HUES48 (cell line): ENCODE results near the gene KIF26B.
"Not testable (repeated sequence)": the region's sequence is repeated elsewhere in the genome, so short reads cannot be mapped to it uniquely, and the experiment has no call there.

Experiments
- H3K27ac ChIP-seq: one replicate; pipeline ENCODE4 v1.7.0; 2013; ENCODE audit warnings: low read depth, low read length, inconsistent platforms
- H3K27me3 ChIP-seq: 2 replicates; pipeline ENCODE4 v1.6.1; 2013; ENCODE audit warnings: mild to moderate bottlenecking, low read length; ENCODE audit not compliant: control insufficient read depth, insufficient read depth
- H3K36me3 ChIP-seq: 2 replicates; pipeline ENCODE4 v1.6.1; 2013; ENCODE audit warnings: low read length; ENCODE audit not compliant: control insufficient read depth, insufficient read depth
- H3K4me1 ChIP-seq: 2 replicates; pipeline ENCODE4 v1.6.1; 2013; ENCODE audit warnings: mild to moderate bottlenecking, low read length; ENCODE audit not compliant: control insufficient read depth, insufficient read depth
- H3K4me3 ChIP-seq: 2 replicates; pipeline ENCODE4 v1.5.1; 2013; ENCODE audit warnings: mild to moderate bottlenecking, low read depth, low read length
- H3K9ac ChIP-seq: 2 replicates; pipeline ENCODE4 v1.6.1; 2013; ENCODE audit warnings: mild to moderate bottlenecking, low read depth, low read length, moderate library complexity
- H3K9me3 ChIP-seq: 2 replicates; pipeline ENCODE4 v1.6.1; 2013; ENCODE audit warnings: low read length; ENCODE audit not compliant: control insufficient read depth, insufficient read depth

KIF26B gene

DNA sequence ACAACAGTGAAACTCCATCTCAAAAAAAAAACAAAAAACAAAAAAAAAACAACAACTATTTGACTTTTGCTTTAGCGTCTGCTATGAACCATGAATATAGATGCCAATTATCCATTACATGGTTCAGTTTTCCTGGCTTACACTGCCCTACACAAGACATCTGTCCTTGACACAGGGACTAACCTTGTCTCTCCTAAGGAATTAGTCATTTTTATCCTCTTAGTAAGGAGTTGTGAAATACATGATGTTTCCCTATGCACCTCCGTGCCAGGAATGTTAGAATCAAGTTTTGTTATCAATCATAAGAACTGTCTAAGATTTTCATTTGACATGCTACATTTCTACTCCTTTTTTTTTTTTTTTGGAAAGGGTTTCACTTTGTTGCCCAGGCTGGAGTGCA lies 241.8 kb downstream of the KIF26B start:
- Histone ChIP-seq H3K9ac (no peak overlapping the region), H3K36me3 (no peaks in the 10 kb centered on the region), H3K4me1 (no peaks in the 10 kb centered on the region), H3K27me3 (no peaks in the 10 kb centered on the region), H3K9me3 (no peaks in the 10 kb centered on the region), H3K4me3 (no peak overlapping the region), H3K27ac (no peak overlapping the region)

- Histone ChIP-seq H3K9me3 (no peaks in the 10 kb centered on the region), H3K27me3 (no peaks in the 10 kb centered on the region), H3K4me1 (0 out of 2 replicates have a peak, but pooled peaks cover 2% of the 10 kb centered on the region), H3K36me3 (no peaks in the 10 kb centered on the region), H3K4me3 (no peak overlapping the region), H3K27ac (peak overlapping the region; percentile 76), H3K9ac (no peak overlapping the region)
These were observed 243.0 kb downstream of the KIF26B start for GRCh38 chr1:245397771-245398170.

DNA sequence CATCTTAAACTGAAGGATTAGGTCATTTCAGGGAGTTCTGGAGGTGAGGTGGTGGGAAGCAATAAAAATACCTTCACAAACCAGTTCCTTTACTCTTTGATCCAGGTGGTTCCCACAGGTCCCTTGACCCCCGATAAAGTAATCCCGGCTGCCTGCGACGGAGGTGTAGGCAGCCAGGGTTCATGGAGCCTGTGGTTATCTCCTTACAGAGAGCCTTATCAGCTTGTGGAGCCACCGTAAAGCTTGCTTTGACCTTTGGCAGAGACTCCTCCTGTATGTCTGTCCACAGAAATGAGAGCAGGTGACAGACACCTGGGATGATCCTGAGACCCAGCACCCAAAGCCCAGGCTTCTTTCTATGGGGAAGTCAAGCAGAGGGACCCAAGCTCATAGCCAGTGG lies 243.4 kb downstream of the KIF26B start:
- Histone ChIP-seq H3K27ac (peak overlapping the region; percentile 76), H3K9ac (no peak overlapping the region), H3K9me3 (no peaks in the 10 kb centered on the region), H3K36me3 (no peaks in the 10 kb centered on the region), H3K27me3 (no peaks in the 10 kb centered on the region), H3K4me3 (no peak overlapping the region), H3K4me1 (0 out of 2 replicates have a peak, but pooled peaks cover 2% of the 10 kb centered on the region)

DNA sequence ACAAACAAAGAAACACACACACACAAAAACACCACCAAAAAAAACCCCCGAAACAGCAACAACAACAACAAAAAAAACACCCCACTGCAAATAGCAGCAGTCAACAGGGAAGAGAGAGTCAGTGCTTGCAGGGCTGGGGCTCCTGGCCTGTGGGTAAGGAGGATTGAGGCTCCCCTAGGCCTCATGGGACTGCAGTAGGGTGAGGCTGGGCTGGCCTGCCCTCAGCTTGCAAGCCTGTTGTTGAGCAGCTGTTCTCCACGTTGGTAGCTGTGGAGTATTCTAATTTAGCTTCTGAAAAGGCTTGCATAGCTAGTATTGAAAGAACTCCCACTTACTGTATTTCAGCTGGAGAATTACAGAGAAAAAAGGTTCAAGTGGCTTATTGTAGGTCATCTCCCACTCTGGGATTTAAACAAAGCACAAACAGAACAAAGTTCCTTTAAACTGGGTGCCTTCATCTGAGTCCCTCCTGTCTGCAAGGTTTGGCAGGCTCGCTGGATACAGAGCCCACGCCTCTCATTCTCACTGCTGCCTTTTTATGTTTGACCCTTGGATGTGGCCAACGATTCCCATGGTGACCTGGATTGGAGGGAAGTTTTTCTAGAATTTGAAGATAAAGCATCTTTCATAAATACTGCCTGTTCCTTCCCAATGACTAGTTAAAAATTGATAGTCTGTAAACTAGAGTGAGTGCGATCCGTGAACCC lies 247.2 kb downstream of the KIF26B start:
- Histone ChIP-seq H3K9me3 (no peaks in the 10 kb centered on the region), H3K27me3 (no peaks in the 10 kb centered on the region), H3K4me1 (peaks cover 8% of the 10 kb centered on the region; the same call in 1 of the 2 replicates), H3K4me3 (no peak overlapping the region), H3K36me3 (no peaks in the 10 kb centered on the region), H3K27ac (no peak overlapping the region), H3K9ac (no peak overlapping the region)

- H3K4me3 ChIP-seq, H3K27ac ChIP-seq, H3K9ac ChIP-seq, H3K27me3 ChIP-seq, H3K36me3 ChIP-seq, H3K9me3 ChIP-seq, H3K4me1 ChIP-seq: not testable (repeated sequence)
These were observed 248.2 kb downstream of the KIF26B start for GRCh38 chr1:245402998-245403397.

DNA sequence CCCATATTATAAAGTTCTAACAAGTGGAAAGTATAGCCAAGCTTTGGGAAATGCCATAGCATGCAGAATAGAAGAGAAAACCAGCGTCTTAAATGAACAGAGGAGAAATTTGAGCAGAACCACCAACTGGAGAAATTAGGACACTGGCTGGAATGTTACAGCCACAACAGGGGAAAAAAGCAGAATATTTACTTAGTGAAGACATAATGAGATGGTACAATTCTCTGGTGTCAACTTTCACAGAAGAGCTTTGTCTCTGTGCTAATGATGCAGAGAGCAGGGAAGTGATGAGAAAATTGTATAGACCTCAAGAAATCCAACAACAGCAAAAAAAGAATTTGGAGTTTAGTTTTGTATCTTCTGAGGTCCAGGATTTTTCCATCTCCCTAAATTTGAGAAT lies 249.7 kb downstream of the KIF26B start:
- Histone ChIP-seq H3K9me3 (no peaks in the 10 kb centered on the region), H3K4me1 (peaks cover 8% of the 10 kb centered on the region; the same call in 1 of the 2 replicates), H3K4me3 (no peak overlapping the region), H3K27me3 (no peaks in the 10 kb centered on the region), H3K36me3 (no peaks in the 10 kb centered on the region), H3K27ac (no peak overlapping the region), H3K9ac (no peak overlapping the region)

DNA sequence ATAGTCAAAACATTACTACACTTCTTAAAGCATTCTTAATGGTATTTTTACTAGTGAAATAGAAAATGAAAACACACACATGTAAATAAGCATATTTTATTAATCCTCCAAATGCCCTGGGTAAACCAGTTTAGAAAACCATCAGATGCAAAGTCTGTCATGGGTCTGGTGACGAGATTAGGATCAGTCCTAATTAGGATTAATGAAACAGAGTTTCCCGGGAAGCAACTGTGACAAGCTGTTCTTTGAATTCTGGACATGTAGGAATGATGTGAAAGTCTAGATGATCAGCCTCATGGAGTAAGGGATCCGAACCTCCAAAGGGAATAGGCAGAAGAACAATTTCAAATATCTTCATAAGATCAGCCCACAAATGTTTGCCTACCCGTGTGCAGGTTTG lies 250.2 kb downstream of the KIF26B start:
- no peaks in the 10 kb centered on the region for H3K36me3 ChIP-seq
- H3K9me3 ChIP-seq: no peaks in the 10 kb centered on the region
- H3K27me3 ChIP-seq: no peaks in the 10 kb centered on the region
- H3K4me1 ChIP-seq: peaks cover 8% of the 10 kb centered on the region; the same call in 1 of the 2 replicates
- H3K9ac ChIP-seq: no peak overlapping the region
- no peak overlapping the region for H3K27ac ChIP-seq
- no peak overlapping the region for H3K4me3 ChIP-seq

DNA sequence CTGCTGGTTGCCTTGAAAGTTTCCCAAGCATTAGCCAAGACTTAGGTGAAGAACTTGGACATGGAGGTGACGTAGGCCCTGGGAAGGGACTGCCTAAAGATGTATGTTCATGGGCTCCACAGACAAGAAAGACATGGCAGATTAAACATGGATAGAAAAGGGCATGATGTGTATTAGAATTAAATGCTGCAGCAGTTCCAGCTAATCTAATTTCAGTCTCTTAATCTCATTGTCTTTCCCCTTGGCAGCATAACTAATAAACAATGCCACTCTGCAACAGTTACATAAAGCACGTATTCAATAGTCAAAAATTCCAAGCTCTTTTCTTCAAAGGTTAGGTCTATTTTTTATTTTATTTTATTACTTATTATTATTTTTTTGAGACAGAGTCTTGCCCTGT lies 251.6 kb downstream of the KIF26B start:
- Histone ChIP-seq H3K4me3 (no peak overlapping the region), H3K4me1 (peaks cover 8% of the 10 kb centered on the region; the same call in 1 of the 2 replicates), H3K9me3 (no peaks in the 10 kb centered on the region), H3K27me3 (no peaks in the 10 kb centered on the region), H3K9ac (no peak overlapping the region), H3K36me3 (no peaks in the 10 kb centered on the region), H3K27ac (no peak overlapping the region)

DNA sequence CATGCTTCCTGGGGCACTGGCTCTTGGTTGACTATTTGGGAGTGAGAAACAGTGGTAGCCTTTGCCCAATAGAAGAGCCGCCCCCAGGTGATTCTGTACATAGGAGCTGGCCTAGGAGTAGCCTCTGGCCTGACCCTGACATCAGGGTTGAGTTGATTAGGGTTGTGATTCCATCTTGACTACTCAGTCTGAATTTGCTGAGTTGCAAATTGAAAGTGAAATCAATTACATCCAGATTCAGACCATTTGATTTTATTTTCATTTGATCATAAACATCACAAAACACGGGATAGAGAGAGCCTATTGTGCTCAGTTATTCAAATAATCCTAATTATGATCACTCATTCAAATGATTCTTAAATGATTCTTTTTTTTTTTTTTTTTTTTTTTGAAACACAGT lies 253.2 kb downstream of the KIF26B start:
- Histone ChIP-seq H3K27me3 (no peaks in the 10 kb centered on the region), H3K27ac (no peak overlapping the region)

DNA sequence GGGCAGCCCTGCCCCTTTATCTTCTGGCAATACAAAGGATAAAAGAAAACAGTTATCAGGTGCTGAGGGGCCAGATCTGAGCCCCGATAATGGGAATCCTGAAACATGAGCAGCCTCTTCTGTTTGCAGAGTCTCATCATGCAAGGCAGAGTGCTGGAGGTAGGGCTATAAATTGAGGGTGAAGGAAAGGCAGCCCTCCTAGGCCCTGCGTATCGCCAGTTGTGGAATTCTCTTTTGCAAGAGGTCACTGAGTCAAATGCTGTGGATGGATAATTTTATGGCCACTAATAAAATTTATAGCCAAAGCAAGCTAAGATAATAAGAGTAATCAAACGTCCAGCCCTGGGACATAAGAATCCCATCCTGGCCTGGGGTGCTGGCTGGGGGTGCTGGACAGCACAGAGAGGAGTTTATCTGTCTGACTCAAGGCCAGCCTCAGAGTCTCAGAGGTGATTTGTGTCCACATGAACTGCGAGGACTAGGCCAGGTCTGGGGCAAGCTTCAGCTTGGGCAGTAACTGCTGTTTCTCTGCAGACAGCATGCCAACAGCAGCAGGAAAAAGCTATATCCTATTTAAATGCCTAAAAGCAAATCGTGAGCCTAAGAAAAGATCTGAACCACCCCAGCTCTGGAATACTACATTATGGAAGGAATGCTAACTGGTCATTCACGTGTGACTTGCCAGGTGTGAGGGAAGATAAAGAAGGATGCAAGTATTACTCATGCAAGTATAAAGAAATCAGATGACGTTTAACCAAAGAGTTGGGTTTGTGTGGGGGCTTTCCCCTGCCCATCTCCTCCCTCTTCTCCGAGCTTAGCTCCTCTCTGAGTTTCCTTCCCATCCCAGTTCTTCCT lies 254.8 kb downstream of the KIF26B start:
- Histone ChIP-seq H3K9ac (no peak overlapping the region), H3K27me3 (no peaks in the 10 kb centered on the region)

More for the DNA sequence above, 253.2 kb downstream of the KIF26B start:
- H3K9ac ChIP-seq: no peak overlapping the region
- H3K9me3 ChIP-seq: no peaks in the 10 kb centered on the region
- H3K36me3 ChIP-seq: no peaks in the 10 kb centered on the region
- H3K4me3 ChIP-seq: no peak overlapping the region
- peaks cover 6% of the 10 kb centered on the region; the same call in 1 of the 2 replicates for H3K4me1 ChIP-seq

More for the DNA sequence above, 254.8 kb downstream of the KIF26B start:
- Histone ChIP-seq H3K4me1 (peaks cover 1% of the 10 kb centered on the region; the same call in 1 of the 2 replicates), H3K4me3 (no peak overlapping the region), H3K36me3 (no peaks in the 10 kb centered on the region), H3K27ac (no peak overlapping the region), H3K9me3 (no peaks in the 10 kb centered on the region)
